Epithelial cell of esophagus (primary cell): ENCODE results near the gene LRRC4C.

Experiments
- DNase-seq: peaks from one replicate; pipeline ENCODE4 v3.0.0; 2010; ENCODE audit warnings: low read depth
- H3K4me3 ChIP-seq: 2 replicates; pipeline ENCODE4 v1.5.1; 2011; ENCODE audit warnings: mild to moderate bottlenecking, low read length, control low read depth
- TF ChIP-seq, protein P1 (sequence below): IDR thresholded peaks from 2 replicates; pipeline ENCODE4 v1.5.1; 2011; ENCODE audit warnings: low read depth, mild to moderate bottlenecking, low read length, control low read depth, inconsistent platforms; ENCODE audit not compliant: insufficient read depth; ENCODE audit errors: missing control alignments

LRRC4C gene

DNA sequence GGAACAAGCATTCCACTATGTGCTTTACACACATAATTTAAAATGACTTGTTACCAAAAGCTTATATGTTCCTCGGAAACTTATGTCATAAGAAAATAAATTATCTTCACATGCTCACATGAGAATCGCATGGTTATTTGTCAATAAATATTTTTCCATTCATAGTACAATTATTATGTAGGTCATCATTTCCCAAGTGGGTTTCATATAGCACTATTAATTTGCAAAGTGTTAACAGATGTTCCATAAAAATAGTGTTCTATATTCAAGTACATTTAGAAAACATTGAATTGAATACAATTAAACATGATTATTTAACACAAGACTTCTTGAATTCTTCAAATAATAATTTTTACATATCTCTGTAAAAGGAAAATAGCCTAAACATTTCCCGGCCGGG, 23.9 kb downstream of the LRRC4C start:
- TF ChIP-seq, protein P1, sequence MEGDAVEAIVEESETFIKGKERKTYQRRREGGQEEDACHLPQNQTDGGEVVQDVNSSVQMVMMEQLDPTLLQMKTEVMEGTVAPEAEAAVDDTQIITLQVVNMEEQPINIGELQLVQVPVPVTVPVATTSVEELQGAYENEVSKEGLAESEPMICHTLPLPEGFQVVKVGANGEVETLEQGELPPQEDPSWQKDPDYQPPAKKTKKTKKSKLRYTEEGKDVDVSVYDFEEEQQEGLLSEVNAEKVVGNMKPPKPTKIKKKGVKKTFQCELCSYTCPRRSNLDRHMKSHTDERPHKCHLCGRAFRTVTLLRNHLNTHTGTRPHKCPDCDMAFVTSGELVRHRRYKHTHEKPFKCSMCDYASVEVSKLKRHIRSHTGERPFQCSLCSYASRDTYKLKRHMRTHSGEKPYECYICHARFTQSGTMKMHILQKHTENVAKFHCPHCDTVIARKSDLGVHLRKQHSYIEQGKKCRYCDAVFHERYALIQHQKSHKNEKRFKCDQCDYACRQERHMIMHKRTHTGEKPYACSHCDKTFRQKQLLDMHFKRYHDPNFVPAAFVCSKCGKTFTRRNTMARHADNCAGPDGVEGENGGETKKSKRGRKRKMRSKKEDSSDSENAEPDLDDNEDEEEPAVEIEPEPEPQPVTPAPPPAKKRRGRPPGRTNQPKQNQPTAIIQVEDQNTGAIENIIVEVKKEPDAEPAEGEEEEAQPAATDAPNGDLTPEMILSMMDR: no peak
- H3K4me3 ChIP-seq: no peak overlapping the region
- DNase-seq: no peak

DNA sequence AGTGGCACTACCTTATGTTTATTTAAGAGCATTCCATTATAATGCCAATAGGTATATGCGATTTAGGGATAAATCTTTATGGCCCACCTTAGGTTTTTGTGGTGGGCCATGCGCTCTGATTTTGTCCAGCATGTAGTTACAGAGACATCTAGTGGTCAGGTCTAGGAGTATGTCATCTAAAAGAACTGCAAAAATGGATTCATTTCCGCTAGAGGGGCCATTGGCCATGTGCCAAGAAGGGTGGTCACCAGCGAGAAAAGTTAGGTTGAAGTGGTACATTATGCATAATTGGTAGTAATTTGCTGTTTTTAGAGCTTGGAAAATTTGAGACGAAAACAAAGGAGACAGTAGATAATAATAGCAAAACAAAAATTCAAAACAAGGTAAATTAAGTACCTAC, 27.7 kb downstream of the LRRC4C start:
- no peak for DNase-seq
- H3K4me3 ChIP-seq: no peak overlapping the region
- TF ChIP-seq, protein P1: no peak

DNA sequence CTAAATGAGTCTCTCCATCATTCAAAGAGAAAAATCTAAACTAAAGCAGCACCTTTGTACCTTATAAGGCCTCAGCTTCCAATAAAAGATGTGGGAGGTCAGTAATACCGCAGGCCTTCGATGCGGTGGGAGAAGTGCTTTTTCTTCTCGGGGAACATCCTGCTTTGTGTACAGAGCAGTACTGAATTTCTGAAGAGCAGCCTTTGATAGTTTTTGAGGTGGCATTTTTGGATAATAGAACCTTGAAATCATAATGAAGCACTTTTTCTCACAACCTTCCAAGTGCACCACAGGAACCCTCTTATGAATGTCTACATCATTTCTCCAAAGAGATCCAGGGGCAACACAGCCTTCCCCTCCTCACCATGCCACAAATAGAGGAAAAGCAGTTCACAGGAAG, 39.6 kb downstream of the LRRC4C start:
- TF ChIP-seq, protein P1: no peak
- H3K4me3 ChIP-seq: no peak overlapping the region
- DNase-seq: no peak

DNA sequence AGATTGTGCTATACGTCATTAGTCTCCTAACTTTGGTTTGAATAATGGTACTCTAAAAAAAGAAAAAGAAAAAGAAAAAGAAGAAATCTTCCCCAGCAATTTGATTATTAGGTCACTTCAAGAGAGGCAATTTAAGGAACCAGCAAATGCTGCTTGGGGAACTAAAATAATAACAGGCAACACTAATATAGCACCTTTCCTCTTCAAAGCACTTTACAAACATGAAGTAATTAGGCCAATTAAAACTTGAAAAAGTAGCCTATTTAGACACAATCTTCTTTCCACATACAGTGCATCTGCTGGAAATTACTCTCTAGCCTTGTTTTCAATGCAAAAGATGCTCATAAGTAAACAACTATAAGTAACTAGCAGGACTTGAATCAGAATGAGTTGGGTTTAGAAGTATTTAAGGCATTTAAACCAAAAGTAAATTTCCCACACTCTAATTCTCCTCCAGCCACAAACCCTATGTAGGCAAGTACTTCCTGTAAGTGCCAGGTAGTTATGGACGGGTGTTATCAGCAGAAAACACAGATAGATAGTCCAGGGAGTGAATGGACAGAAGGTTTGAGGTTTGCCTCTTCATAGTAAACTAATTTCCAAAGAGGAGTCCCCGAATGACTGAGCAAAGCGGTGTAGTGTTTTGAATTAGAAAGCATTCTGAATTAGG, 44.5 kb downstream of the LRRC4C start:
- no peak for DNase-seq
- H3K4me3 ChIP-seq: no peak overlapping the region
- TF ChIP-seq, protein P1: no peak

DNA sequence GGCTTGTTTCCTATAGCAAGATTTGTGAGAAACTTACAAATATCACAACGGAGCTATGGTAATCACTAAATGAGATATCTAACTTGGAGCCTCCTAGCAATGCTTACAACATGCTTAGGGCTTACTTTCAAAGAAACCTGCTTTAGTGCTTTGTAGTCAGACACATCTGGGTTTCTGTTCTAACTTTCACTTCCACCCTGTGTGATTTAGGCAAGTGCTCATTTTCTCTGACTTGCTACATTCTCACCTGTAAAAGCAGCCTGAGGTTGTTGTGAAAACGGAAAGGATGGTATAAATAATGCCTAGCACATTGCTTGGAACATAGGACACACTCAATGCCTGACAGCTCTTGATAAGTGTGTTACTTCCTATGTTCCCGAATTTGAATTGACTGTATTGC, 45.6 kb downstream of the LRRC4C start:
- TF ChIP-seq, protein P1: no peak
- no peak for DNase-seq
- no peak overlapping the region for H3K4me3 ChIP-seq

DNA sequence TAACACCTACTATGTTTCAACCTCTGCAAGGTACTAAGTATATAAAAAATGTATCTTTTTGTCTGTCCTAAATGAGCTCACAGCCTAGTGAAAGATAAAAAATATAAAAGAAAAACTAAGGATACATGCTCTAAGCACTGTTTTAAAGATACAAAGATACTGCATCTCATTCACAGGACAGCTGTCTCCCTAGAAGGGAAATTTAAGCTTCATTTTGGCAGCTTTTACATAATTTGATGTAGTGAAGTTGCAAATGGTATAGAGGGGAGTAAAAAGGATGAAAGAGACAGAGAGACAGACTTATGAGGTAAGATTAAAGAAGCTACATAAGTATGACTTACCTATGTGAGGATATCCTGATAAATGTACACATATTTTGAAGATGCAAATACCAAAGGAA, 53.6 kb downstream of the LRRC4C start:
- no peak overlapping the region for H3K4me3 ChIP-seq
- DNase-seq: no peak
- TF ChIP-seq, protein P1: no peak

DNA sequence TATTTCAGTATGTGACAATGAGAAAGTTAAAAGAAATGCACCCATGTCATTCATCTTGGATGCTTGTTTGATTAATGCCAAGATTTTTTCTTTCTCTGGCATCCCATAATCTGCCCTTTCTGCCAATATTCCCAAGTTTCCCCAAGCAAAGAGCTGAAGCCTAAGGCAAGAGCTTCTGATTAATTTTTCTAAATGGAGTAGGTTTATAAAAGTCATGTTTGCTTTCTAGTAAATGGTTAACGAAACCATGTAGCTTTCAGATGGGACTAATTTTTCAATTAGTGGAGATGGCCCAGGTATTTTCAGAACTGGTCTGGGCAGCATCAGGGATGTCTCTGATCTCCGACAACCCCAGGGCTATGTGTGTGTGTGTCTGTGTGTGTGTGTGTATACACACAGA, 55.3 kb downstream of the LRRC4C start:
- no peak for DNase-seq
- no peak overlapping the region for H3K4me3 ChIP-seq
- TF ChIP-seq, protein P1: no peak
